Fibroblast of lung (primary cell): ENCODE results near the gene GAREM2.

Experiments
- EZH2 ChIP-seq: IDR thresholded peaks from 2 replicates; pipeline ENCODE4 v1.5.1; 2012; ENCODE audit warnings: low read length, control low read depth, mild to moderate bottlenecking; ENCODE audit errors: missing control alignments
- TF ChIP-seq, protein P1 (sequence below), 2 donors: IDR thresholded peaks in 1 of 2; conservative IDR thresholded peaks in 1 of 2; 1 replicate in 1 of 2; 2 replicates in 1 of 2; pipeline ENCODE4 v1.5.1; 2011 to 2012; ENCODE audit warnings: low read length in 2 of 2, control low read depth in 1 of 2, inconsistent platforms in 1 of 2, low read depth in 1 of 2, mild to moderate bottlenecking in 1 of 2

DNA sequence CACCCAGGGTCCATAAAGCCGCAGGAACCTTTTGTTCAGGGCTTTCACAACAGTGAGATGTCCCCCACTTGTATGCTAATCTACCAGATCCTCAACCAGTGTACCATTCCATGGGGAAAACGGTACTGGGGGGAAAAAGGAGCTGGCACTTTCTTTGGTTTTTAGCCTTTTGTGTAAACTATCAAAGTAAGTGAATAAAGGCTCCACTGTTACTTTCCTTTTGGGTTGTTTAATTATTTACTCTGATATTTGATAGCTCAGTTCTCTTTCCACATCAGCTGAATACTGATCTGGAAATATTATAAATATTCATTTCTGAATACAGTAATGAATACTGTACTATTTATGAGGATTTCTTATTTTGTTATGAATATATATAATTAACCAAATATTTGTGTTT lies 51.2 kb downstream of the GAREM2 start:
- no peak for TF ChIP-seq EZH2
- TF ChIP-seq, protein P1, sequence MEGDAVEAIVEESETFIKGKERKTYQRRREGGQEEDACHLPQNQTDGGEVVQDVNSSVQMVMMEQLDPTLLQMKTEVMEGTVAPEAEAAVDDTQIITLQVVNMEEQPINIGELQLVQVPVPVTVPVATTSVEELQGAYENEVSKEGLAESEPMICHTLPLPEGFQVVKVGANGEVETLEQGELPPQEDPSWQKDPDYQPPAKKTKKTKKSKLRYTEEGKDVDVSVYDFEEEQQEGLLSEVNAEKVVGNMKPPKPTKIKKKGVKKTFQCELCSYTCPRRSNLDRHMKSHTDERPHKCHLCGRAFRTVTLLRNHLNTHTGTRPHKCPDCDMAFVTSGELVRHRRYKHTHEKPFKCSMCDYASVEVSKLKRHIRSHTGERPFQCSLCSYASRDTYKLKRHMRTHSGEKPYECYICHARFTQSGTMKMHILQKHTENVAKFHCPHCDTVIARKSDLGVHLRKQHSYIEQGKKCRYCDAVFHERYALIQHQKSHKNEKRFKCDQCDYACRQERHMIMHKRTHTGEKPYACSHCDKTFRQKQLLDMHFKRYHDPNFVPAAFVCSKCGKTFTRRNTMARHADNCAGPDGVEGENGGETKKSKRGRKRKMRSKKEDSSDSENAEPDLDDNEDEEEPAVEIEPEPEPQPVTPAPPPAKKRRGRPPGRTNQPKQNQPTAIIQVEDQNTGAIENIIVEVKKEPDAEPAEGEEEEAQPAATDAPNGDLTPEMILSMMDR (conservative IDR thresholded peaks at IDR 0.05 in 1 of 2, IDR thresholded peaks at IDR 0.05 in 1 of 2; ENCODE audit: low read depth in 1 of 2, low read length in 2 of 2), result no peak
